Measurements from ENCODE around the gene CELA2A.
"Not testable (repeated sequence)": the region's sequence is repeated elsewhere in the genome, so short reads cannot be mapped to it uniquely, and the experiment has no call there.

Gene CELA2A

DNA sequence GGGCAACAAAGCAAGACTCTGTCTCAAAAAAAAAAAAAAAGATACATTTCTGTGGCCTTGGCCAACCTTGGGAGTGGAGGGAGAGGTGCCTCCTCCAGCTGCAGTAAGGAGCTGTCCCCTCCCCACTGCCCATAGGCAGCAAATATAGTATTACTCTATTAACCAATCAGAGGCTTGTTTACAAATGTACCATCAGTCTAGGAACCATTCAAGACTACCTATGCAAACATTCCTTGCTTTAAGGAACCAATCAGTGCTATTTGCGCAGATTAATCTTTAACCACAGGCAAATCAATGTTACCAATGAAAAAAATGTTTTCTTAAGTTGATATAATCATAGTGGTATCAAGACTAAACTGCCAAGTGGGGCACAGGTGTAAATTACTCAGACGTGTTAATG lies 1.1 kb downstream of the CELA2A start:
- H3K9me2 ChIP-seq (replicated peaks; ENCODE audit: low read depth, low read length): no peaks in the 10 kb centered on the region
- no peaks in the 10 kb centered on the region for H3K36me3 ChIP-seq (ENCODE audit: insufficient read depth, low read length)
- no peaks in the 10 kb centered on the region for H3K9me3 ChIP-seq (ENCODE audit: insufficient read depth, low read depth, low read length)
- no peak overlapping the region for H2AFZ ChIP-seq (ENCODE audit: low read length)
- H3K79me2 ChIP-seq (ENCODE audit: insufficient read depth, low read length): no peaks in the 10 kb centered on the region
- no peak overlapping the region for H3K4me2 ChIP-seq (ENCODE audit: low read depth, low read length, poor library complexity, severe bottlenecking)
- no peaks in the 10 kb centered on the region for H3K27me3 ChIP-seq (ENCODE audit: insufficient read depth, low read length, poor library complexity, severe bottlenecking)
- H4K20me1 ChIP-seq (ENCODE audit: insufficient read depth, low read length, poor library complexity, severe bottlenecking): no peaks in the 10 kb centered on the region
- H3K4me1 ChIP-seq (ENCODE audit: insufficient read depth, low read length, poor library complexity, severe bottlenecking): no peaks in the 10 kb centered on the region
- H3F3A ChIP-seq (ENCODE audit: low read depth): no peaks in the 10 kb centered on the region
- no peak overlapping the region for H3K4me3 ChIP-seq (ENCODE audit: low read length, poor library complexity, severe bottlenecking)
- TF ChIP-seq EZH2phosphoT487 (IDR thresholded peaks at IDR 0.05; ENCODE audit: borderline replicate concordance): no peak
- TF ChIP-seq, protein P1, sequence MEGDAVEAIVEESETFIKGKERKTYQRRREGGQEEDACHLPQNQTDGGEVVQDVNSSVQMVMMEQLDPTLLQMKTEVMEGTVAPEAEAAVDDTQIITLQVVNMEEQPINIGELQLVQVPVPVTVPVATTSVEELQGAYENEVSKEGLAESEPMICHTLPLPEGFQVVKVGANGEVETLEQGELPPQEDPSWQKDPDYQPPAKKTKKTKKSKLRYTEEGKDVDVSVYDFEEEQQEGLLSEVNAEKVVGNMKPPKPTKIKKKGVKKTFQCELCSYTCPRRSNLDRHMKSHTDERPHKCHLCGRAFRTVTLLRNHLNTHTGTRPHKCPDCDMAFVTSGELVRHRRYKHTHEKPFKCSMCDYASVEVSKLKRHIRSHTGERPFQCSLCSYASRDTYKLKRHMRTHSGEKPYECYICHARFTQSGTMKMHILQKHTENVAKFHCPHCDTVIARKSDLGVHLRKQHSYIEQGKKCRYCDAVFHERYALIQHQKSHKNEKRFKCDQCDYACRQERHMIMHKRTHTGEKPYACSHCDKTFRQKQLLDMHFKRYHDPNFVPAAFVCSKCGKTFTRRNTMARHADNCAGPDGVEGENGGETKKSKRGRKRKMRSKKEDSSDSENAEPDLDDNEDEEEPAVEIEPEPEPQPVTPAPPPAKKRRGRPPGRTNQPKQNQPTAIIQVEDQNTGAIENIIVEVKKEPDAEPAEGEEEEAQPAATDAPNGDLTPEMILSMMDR (conservative IDR thresholded peaks at IDR 0.05; ENCODE audit: low read length): no peak
- no peak overlapping the region for H3K9ac ChIP-seq (ENCODE audit: low read depth, low read length, poor library complexity, severe bottlenecking)

DNA sequence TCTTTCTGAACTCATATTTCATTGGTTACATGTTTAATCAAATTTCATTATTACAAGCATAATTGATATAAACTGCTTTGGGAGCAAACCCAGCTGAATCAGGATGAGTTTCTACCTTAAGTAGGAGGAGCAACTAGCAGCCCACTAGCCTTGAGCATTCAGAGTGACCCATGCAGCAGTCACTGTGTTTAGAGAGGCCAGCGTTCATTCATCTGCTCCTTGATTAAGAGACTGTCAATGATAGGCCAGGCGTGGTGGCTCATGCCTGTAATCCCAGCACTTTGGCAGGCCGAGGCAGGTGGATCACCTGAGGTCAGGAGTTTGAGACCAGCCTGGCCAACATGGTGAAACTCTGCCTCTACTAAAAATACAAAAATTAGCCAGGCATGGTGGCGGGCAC lies 1.9 kb downstream of the CELA2A start:
- H3F3A ChIP-seq (ENCODE audit: low read depth); H3K79me2 ChIP-seq (ENCODE audit: insufficient read depth, low read length); H4K20me1 ChIP-seq (ENCODE audit: insufficient read depth, low read length, poor library complexity, severe bottlenecking); H2AFZ ChIP-seq (ENCODE audit: low read length); H3K4me2 ChIP-seq (ENCODE audit: low read depth, low read length, poor library complexity, severe bottlenecking); H3K36me3 ChIP-seq (ENCODE audit: insufficient read depth, low read length); H3K4me3 ChIP-seq (ENCODE audit: low read length, poor library complexity, severe bottlenecking); H3K9ac ChIP-seq (ENCODE audit: low read depth, low read length, poor library complexity, severe bottlenecking); H3K9me2 ChIP-seq (replicated peaks; ENCODE audit: low read depth, low read length); H3K9me3 ChIP-seq (ENCODE audit: insufficient read depth, low read depth, low read length); H3K4me1 ChIP-seq (ENCODE audit: insufficient read depth, low read length, poor library complexity, severe bottlenecking); H3K27me3 ChIP-seq (ENCODE audit: insufficient read depth, low read length, poor library complexity, severe bottlenecking): not testable (repeated sequence)

DNA sequence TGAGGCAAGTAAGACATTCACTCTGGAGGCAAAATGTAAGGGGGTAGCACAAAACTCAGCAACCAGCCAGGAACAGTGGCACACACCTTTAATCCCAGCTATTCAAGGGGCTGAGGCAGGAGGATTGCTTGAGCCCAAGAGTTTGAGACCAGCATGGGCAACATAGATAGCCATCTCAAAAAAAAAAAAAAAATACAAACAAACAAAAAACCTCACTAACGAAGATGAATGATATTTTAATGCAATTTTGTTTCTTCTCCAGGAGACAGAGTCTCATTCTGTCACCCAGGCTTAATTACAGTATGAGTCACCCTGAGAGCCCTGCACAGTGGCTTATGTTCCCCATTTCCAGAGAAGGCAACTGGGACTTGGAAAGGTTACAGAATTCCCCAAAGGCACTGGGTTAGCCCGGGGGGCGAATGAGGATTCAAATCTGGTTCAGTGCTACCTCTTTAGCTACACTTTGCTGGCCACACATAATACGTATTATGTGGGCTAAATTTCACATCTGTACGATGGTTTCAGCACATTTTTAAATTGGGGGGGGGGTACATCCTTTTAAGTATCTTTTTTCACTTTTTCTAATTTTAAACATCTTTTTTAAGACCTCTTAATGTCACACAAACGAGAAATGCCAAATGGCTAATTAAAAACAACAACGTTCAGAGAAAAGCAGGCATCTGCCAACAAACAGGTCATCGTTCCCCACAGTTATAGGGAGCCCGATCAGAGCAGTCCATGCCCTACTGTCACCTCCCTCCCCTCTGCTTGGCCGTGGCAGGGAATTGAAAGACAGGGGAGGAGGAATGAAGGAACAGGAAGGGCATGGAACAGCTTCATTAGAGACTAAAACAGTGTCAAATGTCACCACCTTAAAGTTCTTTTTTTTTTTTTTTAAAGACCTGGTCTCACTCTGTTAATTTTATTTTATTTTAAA lies 3.5 kb downstream of the CELA2A start:
- Histone ChIP-seq H3K9me2 (replicated peaks; ENCODE audit: low read depth, low read length) (no peaks in the 10 kb centered on the region), H3K4me2 (ENCODE audit: low read depth, low read length, poor library complexity, severe bottlenecking) (no peak overlapping the region), H3K79me2 (ENCODE audit: insufficient read depth, low read length) (no peaks in the 10 kb centered on the region), H3K4me1 (ENCODE audit: insufficient read depth, low read length, poor library complexity, severe bottlenecking) (no peaks in the 10 kb centered on the region), H3K4me3 (ENCODE audit: low read length, poor library complexity, severe bottlenecking) (no peak overlapping the region), H3K9ac (ENCODE audit: low read depth, low read length, poor library complexity, severe bottlenecking) (no peak overlapping the region), H4K20me1 (ENCODE audit: insufficient read depth, low read length, poor library complexity, severe bottlenecking) (no peaks in the 10 kb centered on the region), H3K9me3 (ENCODE audit: insufficient read depth, low read depth, low read length) (no peaks in the 10 kb centered on the region), H2AFZ (ENCODE audit: low read length) (no peak overlapping the region), H3K27me3 (ENCODE audit: insufficient read depth, low read length, poor library complexity, severe bottlenecking) (no peaks in the 10 kb centered on the region), H3F3A (ENCODE audit: low read depth) (no peaks in the 10 kb centered on the region), H3K36me3 (ENCODE audit: insufficient read depth, low read length) (no peaks in the 10 kb centered on the region)
- TF ChIP-seq, protein P1 (conservative IDR thresholded peaks at IDR 0.05; ENCODE audit: low read length): no peak
- TF ChIP-seq EZH2phosphoT487 (IDR thresholded peaks at IDR 0.05; ENCODE audit: borderline replicate concordance): no peak

DNA sequence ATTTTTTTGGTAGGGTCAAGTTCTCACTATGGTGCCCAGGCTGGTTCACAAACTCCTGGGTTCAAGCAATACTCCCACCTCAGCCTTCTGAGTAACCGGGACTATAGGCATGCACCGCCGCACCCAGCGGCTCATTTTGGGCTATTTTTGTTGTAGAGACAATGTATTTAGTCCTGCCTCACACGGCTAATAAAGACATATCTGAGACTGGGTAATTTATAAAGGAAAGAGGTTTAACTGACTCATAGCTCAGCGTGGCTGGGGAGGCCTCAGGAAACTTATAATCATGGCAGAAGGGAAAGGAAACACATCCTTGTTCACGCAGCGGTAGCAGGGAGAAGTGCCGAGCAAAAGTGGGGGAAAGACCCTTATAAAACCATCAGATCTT lies 4.2 kb downstream of the CELA2A start:
- Histone ChIP-seq H3K4me2 (ENCODE audit: low read depth, low read length, poor library complexity, severe bottlenecking) (no peak overlapping the region), H3K4me3 (ENCODE audit: low read length, poor library complexity, severe bottlenecking) (no peak overlapping the region), H3K36me3 (ENCODE audit: insufficient read depth, low read length) (no peaks in the 10 kb centered on the region), H3K9ac (ENCODE audit: low read depth, low read length, poor library complexity, severe bottlenecking) (no peak overlapping the region), H4K20me1 (ENCODE audit: insufficient read depth, low read length, poor library complexity, severe bottlenecking) (no peaks in the 10 kb centered on the region), H3K9me2 (replicated peaks; ENCODE audit: low read depth, low read length) (no peaks in the 10 kb centered on the region), H3K4me1 (ENCODE audit: insufficient read depth, low read length, poor library complexity, severe bottlenecking) (no peaks in the 10 kb centered on the region), H3K27me3 (ENCODE audit: insufficient read depth, low read length, poor library complexity, severe bottlenecking) (no peaks in the 10 kb centered on the region), H3F3A (ENCODE audit: low read depth) (no peaks in the 10 kb centered on the region), H2AFZ (ENCODE audit: low read length) (no peak overlapping the region), H3K79me2 (ENCODE audit: insufficient read depth, low read length) (no peaks in the 10 kb centered on the region), H3K9me3 (ENCODE audit: insufficient read depth, low read depth, low read length) (no peaks in the 10 kb centered on the region)
- no peak for TF ChIP-seq EZH2phosphoT487 (IDR thresholded peaks at IDR 0.05; ENCODE audit: borderline replicate concordance)
- TF ChIP-seq, protein P1 (conservative IDR thresholded peaks at IDR 0.05; ENCODE audit: low read length): no peak

DNA sequence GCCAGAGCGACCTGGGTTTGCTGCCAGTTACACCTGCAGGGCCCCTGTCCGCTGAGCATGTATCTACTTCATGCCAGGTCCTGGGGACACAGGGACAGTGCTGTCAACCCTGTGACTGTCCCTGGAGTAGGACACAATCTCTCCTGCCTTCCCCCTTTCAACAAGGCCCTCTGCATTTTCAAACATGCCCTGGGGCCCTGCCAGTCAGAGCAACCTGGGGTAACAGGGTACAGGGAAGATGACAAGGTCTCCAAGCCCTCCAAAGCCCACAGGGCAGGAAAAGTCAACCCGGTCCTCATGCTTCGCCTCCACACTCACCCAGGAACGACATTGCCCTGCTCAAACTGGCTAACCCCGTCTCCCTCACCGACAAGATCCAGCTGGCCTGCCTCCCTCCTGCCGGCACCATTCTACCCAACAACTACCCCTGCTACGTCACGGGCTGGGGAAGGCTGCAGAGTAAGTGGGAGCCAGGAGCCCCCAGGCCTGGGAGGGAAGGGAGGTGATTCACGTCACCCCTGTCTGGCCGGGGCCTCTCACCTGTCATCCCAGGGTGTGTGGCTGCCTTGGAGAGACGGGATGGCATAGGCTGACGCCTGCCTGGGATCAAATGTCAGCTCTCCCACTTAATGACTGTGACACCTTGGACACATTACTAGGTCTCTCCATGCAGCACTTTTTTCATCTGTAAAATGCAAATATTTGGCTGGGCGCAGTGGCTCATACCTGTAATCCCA lies 6.7 kb downstream of the CELA2A start:
- not testable (repeated sequence) for H2AFZ ChIP-seq (ENCODE audit: low read length); H3K9ac ChIP-seq (ENCODE audit: low read depth, low read length, poor library complexity, severe bottlenecking); H3K27me3 ChIP-seq (ENCODE audit: insufficient read depth, low read length, poor library complexity, severe bottlenecking); H3K36me3 ChIP-seq (ENCODE audit: insufficient read depth, low read length); H3K9me2 ChIP-seq (replicated peaks; ENCODE audit: low read depth, low read length); H3K9me3 ChIP-seq (ENCODE audit: insufficient read depth, low read depth, low read length); H3F3A ChIP-seq (ENCODE audit: low read depth); H4K20me1 ChIP-seq (ENCODE audit: insufficient read depth, low read length, poor library complexity, severe bottlenecking); H3K79me2 ChIP-seq (ENCODE audit: insufficient read depth, low read length); H3K4me3 ChIP-seq (ENCODE audit: low read length, poor library complexity, severe bottlenecking); H3K4me1 ChIP-seq (ENCODE audit: insufficient read depth, low read length, poor library complexity, severe bottlenecking); H3K4me2 ChIP-seq (ENCODE audit: low read depth, low read length, poor library complexity, severe bottlenecking)
